GM18858 (cell line): ENCODE measurements around the gene UBXN10.

Experiments used
- ATAC-seq: cut with Tn5 transposase; IDR thresholded peaks from one replicate; pipeline ENCODE4 v1.9.1; 2021; ENCODE audit not compliant: unreplicated experiment

UBXN10 gene

GRCh38 chr1:20182415-20182814 is 3.5 kb upstream of the UBXN10 start:
- ATAC-seq, result no peak

DNA sequence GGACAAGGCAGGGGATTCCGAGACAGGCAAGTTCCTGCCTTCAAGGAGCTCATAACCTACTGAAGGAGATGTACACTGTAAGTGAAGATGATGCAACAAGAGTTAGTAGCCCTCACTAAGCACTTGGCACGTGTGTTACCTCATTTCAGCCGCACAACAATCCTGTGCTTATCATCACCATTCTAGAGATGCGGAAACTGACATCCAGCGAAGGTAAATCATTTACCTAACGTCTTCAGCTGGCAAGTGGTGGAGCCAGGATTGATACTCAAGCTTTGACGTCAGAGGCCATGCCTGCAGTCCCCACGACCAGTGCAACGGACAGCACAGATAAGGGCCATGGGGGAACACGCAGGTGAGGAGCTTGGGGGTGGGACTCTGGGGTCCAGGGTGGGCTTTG is 2.9 kb upstream of the UBXN10 start:
- ATAC-seq, result no peak

DNA sequence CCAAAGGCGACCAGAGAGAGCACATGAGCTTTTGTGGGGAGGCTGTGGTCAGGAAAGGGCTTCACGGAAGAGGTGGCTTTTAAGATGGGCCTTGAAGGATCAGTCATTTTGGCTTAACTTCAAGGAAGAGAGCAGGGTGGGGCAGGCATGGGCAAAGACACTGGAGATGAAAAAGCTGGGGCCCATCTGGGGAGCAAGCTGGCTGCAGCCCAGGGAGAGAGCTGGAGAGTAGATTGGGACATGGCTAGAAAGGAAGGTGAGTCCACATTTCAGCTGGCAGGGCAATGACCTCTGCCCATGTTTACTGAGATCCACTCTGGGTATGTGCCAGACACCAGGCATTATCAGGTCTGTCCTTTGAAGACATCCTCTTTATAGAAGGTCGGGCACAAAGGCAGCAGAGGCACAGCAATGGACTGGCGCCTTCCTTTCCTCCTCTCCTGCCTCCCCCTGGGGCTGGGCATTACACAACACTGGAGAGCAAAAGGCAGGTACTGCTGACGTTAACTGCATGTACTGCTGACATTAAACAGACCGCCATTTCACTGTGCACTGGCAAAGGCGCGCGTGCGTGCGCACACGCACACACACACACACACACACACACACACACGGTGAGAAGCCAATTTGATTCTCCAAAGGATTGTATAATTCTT is 2.2 kb upstream of the UBXN10 start:
- no peak for ATAC-seq

DNA sequence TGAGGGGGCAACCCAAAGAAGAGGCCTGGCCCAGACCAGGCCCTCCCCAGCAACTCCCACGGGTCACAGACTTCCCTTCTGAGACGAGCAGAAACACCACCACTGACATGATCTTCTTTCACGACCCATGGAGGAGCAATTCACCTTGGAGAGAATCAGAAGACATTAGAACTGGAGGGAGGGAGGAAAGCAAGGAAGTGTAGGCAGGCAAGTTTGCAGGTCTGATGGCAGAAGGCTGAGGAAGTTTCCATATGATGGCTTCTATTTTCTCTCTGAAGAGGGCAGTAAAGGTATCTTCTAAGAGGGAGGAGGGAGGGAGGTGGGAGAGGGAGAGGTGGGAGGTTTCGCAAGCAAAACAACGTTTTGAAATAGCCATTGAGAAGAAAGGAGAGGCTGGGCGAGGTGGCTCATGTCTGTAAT is 1.4 kb upstream of the UBXN10 start:
- no peak for ATAC-seq

DNA sequence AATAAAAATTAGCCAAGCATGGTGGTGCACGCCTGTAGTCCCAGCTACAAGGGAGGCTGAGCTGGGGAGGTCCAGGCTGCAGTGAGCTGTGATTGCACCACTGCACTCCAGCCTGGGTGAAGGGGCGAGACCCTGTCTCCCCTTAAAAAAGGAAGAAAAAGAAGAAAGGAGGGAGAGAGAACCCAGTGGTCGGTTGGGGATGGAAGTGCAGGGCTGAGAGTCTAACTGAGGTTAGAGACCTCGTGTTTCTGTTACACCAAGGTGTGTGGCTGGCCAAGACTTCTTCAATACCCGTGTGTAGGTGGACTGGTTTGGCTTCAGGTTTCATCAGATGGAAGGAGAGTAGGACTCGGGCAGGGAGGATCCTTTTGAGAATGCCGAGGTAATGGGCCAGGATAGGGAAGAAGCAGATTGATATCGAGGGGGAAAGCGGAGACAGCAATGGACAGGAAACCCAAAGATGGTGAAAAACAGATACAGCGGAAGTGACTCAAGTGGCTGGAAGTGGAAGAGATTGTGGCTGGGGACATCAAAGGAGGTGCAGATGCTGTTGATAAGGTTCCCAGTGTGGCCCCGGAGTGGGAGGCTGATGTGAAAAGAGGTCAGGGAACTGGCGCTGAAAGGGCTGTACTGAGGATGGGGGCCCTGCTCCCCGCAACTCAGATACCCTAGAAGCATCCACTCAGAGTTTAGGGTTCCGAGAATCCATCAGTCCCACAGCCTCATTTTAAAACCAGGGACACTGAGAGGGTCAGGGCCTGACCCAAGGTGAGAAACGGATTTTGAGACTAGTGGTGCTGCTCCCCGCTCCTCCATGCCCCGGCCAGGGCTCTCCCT is 681 bp upstream of the UBXN10 start:
- ATAC-seq, result no peak

DNA sequence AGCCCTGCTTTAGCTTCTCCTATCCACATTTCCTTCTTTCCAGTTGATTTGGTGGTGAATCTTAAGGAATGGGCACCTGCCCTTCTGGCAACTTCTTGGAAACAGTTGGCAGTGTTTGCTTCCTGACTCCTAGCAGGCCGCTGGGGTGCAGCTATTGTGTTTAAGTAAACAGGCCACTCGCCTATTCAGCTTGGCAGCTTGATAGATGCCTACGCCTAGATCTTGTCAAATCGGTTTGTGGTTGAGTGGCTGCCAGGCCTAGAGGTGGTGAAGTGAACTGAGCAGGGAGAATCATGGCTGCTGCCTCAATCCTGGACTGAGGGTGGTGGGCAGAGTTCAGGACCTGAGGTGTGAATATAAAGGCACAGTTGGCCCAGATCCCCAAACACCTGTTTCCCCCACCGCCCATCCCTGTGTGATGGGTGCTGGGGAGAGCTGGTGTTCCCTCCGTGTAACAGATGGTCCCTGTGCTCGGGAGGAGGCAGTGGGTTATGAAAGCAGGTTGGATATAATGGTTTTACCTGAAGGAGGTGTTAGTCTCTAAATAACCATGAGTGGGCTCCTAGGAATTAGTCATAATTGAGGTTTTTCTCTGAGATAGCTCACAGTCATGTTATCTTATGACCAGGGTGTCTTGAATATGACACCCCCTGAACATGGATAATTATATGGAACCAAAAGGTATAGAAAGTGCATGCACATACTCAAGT is 1.4 kb downstream of the UBXN10 start:
- no peak for ATAC-seq

- no peak for ATAC-seq
Measured at GRCh38 chr1:20187813-20188454, 2.0 kb downstream of the UBXN10 start.

DNA sequence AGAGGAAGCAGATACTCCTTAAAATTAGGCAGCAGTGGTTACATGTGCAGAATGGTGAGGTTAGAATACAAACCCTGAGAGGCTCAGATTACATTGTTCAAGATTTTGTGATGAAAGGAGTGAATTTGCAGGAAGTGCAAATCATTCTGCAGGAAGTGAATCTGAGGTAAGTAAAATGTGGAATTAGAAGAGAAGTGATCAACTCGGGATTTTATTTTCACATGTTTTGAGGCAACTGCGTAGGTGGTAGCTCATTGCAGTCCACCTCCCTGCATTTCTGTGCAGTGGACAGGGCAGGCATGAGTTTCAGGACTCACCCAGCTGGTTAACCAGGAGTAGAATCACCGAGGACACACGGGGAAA is 2.5 kb downstream of the UBXN10 start:
- ATAC-seq, result no peak

DNA sequence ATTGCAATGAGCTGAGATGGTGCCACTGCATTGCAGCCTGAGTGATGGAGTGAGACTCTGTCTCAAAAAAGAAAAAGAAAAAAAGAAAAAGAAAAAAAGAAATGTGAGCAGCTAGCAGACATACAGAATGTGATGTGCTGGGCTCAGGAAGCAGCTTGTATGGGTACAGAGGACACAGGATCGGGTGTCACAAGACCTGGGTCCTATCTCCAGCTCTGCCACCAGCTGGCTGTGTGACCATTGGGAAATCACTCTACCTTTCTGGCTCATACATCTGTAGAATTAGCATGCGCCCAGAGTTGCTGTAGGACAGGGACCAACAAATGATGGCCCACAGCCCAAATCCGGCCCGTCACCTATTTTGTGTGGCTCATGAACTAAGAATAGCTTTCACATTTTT is 3.8 kb downstream of the UBXN10 start:
- no peak for ATAC-seq

DNA sequence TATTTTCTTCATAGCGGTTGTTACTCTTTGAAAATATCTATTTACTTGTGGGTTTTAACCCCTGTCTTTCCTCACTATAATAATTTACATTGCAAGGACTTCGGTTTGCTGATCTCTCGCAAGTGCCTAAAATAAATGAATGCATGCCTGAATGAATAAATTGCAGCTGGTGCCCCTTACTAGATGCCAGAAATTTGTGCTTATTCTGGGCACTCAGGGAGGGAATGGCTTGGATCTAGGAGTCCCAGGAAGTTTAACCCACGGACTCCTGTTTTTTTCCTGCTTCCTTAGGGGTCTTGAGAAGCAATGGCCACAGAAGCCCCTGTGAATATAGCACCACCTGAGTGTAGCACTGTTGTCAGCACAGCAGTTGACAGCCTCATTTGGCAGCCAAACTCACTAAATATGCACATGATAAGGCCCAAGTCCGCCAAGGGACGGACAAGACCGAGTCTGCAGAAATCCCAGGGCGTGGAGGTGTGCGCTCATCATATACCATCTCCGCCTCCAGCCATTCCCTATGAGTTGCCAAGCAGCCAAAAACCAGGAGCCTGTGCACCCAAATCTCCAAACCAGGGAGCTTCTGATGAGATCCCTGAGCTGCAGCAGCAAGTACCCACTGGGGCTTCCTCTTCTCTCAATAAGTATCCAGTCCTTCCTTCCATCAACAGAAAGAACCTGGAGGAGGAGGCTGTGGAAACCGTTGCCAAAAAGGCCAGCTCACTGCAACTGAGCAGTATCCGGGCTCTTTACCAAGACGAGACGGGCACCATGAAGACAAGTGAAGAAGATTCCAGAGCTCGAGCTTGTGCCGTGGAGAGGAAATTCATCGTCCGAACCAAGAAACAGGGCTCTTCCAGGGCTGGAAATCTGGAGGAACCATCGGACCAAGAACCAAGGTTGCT is 4.6 kb downstream of the UBXN10 start:
- ATAC-seq, result no peak

DNA sequence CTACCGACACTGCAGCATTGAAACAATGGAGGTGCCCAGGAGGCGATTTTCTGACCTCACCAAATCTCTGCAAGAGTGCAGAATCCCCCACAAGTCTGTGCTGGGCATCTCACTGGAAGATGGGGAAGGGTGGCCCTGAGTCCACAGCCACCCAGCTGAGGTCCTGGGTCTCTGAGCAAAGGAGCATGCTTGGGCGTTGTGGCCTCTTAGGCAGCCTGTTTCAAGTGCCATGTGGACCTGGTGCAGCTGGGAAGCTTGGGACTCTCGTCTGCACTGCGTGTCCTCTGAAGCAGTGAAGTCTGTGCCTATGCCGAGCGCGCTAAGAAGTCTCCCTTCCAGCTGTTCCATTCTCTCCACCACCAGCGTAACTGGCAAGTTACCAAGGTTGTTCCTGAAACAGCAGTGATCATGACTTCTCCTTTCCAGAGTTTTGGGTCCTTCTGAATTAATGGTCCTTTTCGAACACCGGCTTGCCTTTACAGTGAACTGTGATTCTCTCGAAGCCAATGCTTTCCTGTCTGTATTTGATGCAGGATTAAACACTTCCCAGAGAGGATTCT is 5.5 kb downstream of the UBXN10 start:
- ATAC-seq, result no peak

DNA sequence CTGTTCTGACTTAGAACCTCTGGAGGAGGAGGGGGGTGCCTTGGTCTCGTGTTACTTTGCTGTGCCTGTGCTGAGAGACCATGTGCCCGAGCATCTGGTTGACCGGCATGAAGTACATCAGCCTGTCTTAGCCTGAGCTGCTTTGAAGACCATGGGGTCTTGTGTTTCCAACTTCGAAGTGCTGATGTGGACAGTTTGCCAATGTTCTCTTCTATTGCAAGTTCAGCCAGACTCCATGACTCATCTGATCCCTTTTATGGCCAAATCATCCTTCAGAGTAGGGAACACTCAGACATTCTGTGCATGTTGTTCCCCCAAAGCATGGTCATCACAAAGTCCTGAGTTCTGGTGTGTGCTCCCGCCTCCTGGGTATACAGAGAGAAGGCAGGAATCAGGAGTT is 6.5 kb downstream of the UBXN10 start:
- ATAC-seq, result no peak

GRCh38 chr1:20192871-20193411 is 7.0 kb downstream of the UBXN10 start:
- ATAC-seq, result no peak

DNA sequence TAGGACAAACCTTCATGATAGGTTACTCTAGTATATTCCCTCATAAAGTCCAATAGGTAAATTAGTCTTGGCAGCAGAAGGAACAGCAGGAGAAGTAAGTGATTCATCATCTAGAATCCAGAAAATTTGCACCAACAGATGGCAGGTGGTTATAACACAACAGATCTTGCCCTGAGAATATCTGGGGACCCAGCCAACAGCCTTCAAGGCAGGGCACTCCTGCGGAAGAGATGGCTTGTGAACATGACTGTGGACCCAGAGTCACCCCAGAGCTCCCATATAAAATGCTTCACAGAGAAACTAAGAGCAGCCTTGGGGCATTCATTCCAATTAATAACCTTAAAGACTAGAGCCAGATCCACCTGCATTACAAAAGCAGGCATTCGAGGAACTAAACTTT is 8.3 kb downstream of the UBXN10 start:
- no peak for ATAC-seq

GRCh38 chr1:20194757-20195461 is 9.0 kb downstream of the UBXN10 start:
- ATAC-seq, result no peak

GRCh38 chr1:20195462-20195780 is 9.5 kb downstream of the UBXN10 start:
- no peak for ATAC-seq

DNA sequence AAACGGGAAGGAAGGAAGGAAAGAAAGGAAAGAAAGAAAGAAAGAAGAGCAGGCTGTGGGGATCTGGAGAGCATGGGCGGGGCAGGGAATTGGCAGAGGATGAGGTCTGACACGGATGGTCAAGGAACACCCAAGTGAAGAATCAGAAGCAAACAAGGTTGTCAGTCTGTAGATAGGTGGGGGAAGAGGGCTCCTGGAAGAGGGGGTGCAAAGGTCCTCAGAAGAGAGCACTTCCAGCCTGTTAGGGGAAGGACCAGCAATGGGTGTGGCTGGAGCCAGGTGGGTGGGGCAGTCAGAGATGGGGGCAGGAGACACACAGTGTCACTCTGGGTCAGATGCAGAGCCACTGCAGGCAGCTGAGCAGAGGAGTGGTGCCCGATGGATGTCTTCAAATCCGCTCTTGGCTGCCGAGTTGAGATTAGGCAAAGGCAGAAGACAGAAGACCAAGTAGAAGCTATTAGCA is 11.5 kb downstream of the UBXN10 start:
- no peak for ATAC-seq

GRCh38 chr1:20198296-20198695 is 12.4 kb downstream of the UBXN10 start:
- no peak for ATAC-seq

- no peak for ATAC-seq
Measured at GRCh38 chr1:20198918-20199317, 13.0 kb downstream of the UBXN10 start.
